Measurements from ENCODE around the gene BCL11A.

Gene BCL11A

GRCh38 chr2:60498127-60498815 is 55.2 kb downstream of the BCL11A start:
- no peak for DNase-seq (ENCODE audit: extremely low read depth, low read depth)
- TF ChIP-seq CTCF (IDR thresholded peaks at IDR 0.05; ENCODE audit: low read depth, low read length): no peak

- TF ChIP-seq CTCF (IDR thresholded peaks at IDR 0.05; ENCODE audit: low read depth, low read length): no peak
- DNase-seq (ENCODE audit: extremely low read depth, low read depth): no peak
Measured at GRCh38 chr2:60497500-60497899, 56.0 kb downstream of the BCL11A start.

- TF ChIP-seq CTCF (IDR thresholded peaks at IDR 0.05; ENCODE audit: low read depth, low read length): no peak
- no peak for DNase-seq (ENCODE audit: extremely low read depth, low read depth)
Measured at GRCh38 chr2:60496956-60497355, 56.5 kb downstream of the BCL11A start.

- no peak for TF ChIP-seq CTCF (IDR thresholded peaks at IDR 0.05; ENCODE audit: low read depth, low read length)
- no peak for DNase-seq (ENCODE audit: extremely low read depth, low read depth)
Measured at GRCh38 chr2:60496475-60496874, 57.0 kb downstream of the BCL11A start.

DNA sequence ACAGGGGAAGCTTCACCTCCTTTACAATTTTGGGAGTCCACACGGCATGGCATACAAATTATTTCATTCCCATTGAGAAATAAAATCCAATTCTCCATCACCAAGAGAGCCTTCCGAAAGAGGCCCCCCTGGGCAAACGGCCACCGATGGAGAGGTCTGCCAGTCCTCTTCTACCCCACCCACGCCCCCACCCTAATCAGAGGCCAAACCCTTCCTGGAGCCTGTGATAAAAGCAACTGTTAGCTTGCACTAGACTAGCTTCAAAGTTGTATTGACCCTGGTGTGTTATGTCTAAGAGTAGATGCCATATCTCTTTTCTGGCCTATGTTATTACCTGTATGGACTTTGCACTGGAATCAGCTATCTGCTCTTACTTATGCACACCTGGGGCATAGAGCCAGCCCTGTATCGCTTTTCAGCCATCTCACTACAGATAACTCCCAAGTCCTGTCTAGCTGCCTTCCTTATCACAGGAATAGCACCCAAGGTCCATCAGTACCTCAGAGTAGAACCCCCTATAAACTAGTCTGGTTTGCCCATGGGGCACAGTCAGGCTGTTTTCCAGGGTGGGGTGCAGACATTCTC is 58.3 kb downstream of the BCL11A start:
- no peak for TF ChIP-seq CTCF (IDR thresholded peaks at IDR 0.05; ENCODE audit: low read depth, low read length)
- no peak for DNase-seq (ENCODE audit: extremely low read depth, low read depth)

DNA sequence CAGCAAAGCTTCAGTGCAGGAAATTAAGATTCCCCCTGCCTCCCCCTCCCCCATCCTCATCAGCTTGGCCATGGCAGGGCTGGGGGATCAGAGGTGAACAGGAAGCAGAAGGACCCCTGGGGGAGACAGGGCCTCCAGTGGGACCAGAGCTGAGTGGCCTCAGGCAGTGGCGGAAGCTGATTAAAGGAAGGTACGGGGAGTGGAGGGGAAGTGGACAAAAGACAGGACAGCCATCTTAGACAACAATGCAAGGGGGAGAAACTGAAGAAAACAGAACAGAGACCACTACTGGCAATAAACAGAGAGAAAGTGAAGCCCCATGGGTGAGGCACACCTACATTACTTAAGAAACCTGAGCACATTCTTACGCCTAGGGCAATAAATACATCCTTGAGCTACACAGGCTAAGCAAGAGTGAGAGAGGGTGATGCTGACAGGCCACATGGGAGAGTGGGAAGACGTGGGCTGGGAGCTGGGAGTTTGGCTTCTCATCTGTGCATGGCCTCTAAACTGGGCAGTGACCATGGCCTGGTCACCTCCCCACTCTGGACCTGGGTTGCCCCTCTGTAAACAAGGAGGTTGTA is 59.6 kb downstream of the BCL11A start:
- DNase-seq (ENCODE audit: extremely low read depth, low read depth): no peak
- no peak for TF ChIP-seq CTCF (IDR thresholded peaks at IDR 0.05; ENCODE audit: low read depth, low read length)

DNA sequence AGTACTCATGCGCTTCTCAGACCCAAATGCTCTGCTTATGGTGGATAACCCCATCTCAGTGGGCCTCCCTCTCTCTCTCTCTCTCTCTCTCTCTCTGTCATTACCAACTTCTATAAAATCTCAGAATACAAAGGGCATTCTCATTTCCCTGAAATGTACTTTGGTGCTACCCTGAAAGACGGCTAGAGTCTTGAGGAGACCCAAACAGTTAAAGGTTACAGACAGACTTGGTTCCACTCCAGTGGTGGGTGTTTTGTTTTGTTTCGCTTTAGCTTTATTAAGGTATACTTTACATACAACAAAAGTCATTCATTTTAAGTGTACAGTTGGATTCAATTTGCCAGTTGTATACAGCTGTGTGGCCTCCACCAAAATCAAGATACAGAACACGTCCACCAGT is 60.9 kb downstream of the BCL11A start:
- no peak for TF ChIP-seq CTCF (IDR thresholded peaks at IDR 0.05; ENCODE audit: low read depth, low read length)
- no peak for DNase-seq (ENCODE audit: extremely low read depth, low read depth)
